Colonic mucosa (tissue), 4 donors: Measurements from ENCODE around the gene ATP8B3. TPM values are rescaled to one million over a fixed set of nuclear protein-coding genes. Genes with fewer than 3 reads are reported as not detected.

Source experiments
- DNase-seq: peaks from one replicate; pipeline ENCODE4 v3.0.0-alpha.2; 2020
- H3K27ac ChIP-seq: fragments of 200-600 bp; one replicate; pipeline ENCODE4 v1.8.0; 2021
- H3K27me3 ChIP-seq: fragments of 200-600 bp; one replicate; pipeline ENCODE4 v1.8.0; 2021
- H3K36me3 ChIP-seq: fragments of 200-600 bp; one replicate; pipeline ENCODE4 v1.8.0; 2021
- H3K4me1 ChIP-seq: fragments of 200-600 bp; one replicate; pipeline ENCODE4 v1.8.0; 2021; ENCODE audit warnings: mild to moderate bottlenecking
- H3K4me3 ChIP-seq: fragments of 200-600 bp; one replicate; pipeline ENCODE4 v1.8.0; 2021
- H3K9ac ChIP-seq, 2 donors: one replicate each; pipeline ENCODE4 v1.7.0; 2013; ENCODE audit warnings: control low read depth in 2 of 2, low read depth in 2 of 2, low read length in 2 of 2
- H3K9me3 ChIP-seq: fragments of 200-600 bp; one replicate; pipeline ENCODE4 v1.8.0; 2021
- CTCF ChIP-seq: fragments of 200-600 bp; IDR thresholded peaks from one replicate; pipeline ENCODE4 v1.8.0; 2022; ENCODE audit warnings: antibody characterized with exemption, mild to moderate bottlenecking
- intact Hi-C: fragments of 100-400 bp; cut with DNase I; formaldehyde crosslinking; loops from one replicate; pipeline ENCODE4 v1.14.1; 2022
- total RNA-seq, 2 donors: library from RNA; stranded (reverse); fragmentation: NEBNext Ultra II Directional in 1 of 2; extraction: Animal tissue kit (Norgen Biotek cat#: 25700) in 1 of 2; gene quantifications; one replicate each; pipeline ENCODE4 v1.2.1, GENCODE V29; 2021
- donor health status: healthy.
- donor health status: DM: no; HTN: no; CAD: no.
- donor health status: DM: no; HTN: no; CAD: no.

Gene ATP8B3
- total RNA-seq, 2 donors from 2014 or later: 0.15 to 0.42 TPM

GRCh38 chr19:1823539-1824251 lies 11.6 kb upstream of the ATP8B3 start:
- DNase-seq: no peak
- H3K4me3 ChIP-seq: no peak overlapping the region
- H3K27ac ChIP-seq: no peak overlapping the region
- H3K9me3 ChIP-seq: no peaks in the 10 kb centered on the region
- no peak overlapping the region for H3K9ac ChIP-seq
- intact Hi-C loops: no loop called here
- H3K4me1 ChIP-seq: no peaks in the 10 kb centered on the region
- H3K27me3 ChIP-seq: no peaks in the 10 kb centered on the region
- TF ChIP-seq CTCF: no peak
- H3K36me3 ChIP-seq: peaks cover 20% of the 10 kb centered on the region

- intact Hi-C loops: no loop called here
- Histone ChIP-seq H3K4me3 (no peak overlapping the region), H3K9ac (no peak overlapping the region), H3K4me1 (no peaks in the 10 kb centered on the region), H3K27me3 (no peaks in the 10 kb centered on the region), H3K9me3 (no peaks in the 10 kb centered on the region), H3K27ac (no peak overlapping the region), H3K36me3 (peaks cover 25% of the 10 kb centered on the region)
- DNase-seq: no peak
- no peak for TF ChIP-seq CTCF
These were observed 10.9 kb upstream of the ATP8B3 start for GRCh38 chr19:1823020-1823419.

GRCh38 chr19:1822210-1822609 lies 10.1 kb upstream of the ATP8B3 start:
- H3K9ac ChIP-seq: no peak overlapping the region
- H3K4me3 ChIP-seq: no peak overlapping the region
- no peak for DNase-seq
- intact Hi-C loops: no loop called here
- no peaks in the 10 kb centered on the region for H3K27me3 ChIP-seq
- H3K27ac ChIP-seq: no peak overlapping the region
- peaks cover 25% of the 10 kb centered on the region for H3K36me3 ChIP-seq
- no peak for TF ChIP-seq CTCF
- no peaks in the 10 kb centered on the region for H3K4me1 ChIP-seq
- H3K9me3 ChIP-seq: no peaks in the 10 kb centered on the region

GRCh38 chr19:1819341-1820255 lies 7.5 kb upstream of the ATP8B3 start:
- no peak for DNase-seq
- Histone ChIP-seq H3K9me3 (no peaks in the 10 kb centered on the region), H3K4me1 (no peaks in the 10 kb centered on the region), H3K36me3 (peaks cover 25% of the 10 kb centered on the region), H3K27ac (no peak overlapping the region), H3K4me3 (no peak overlapping the region), H3K27me3 (no peaks in the 10 kb centered on the region), H3K9ac (no peak overlapping the region)
- intact Hi-C loops: no loop called here
- no peak for TF ChIP-seq CTCF

GRCh38 chr19:1818549-1819195 lies 6.6 kb upstream of the ATP8B3 start:
- H3K27me3 ChIP-seq: no peaks in the 10 kb centered on the region
- H3K36me3 ChIP-seq: peaks cover 23% of the 10 kb centered on the region
- DNase-seq: no peak
- intact Hi-C loops: no loop called here
- H3K9me3 ChIP-seq: no peaks in the 10 kb centered on the region
- H3K4me3 ChIP-seq: no peak overlapping the region
- no peak for TF ChIP-seq CTCF
- no peaks in the 10 kb centered on the region for H3K4me1 ChIP-seq
- H3K27ac ChIP-seq: no peak overlapping the region
- H3K9ac ChIP-seq: no peak overlapping the region
